Spinal cord (tissue), 10 donors: ENCODE data around the gene TAS2R60. TPM values are rescaled to one million over a fixed set of nuclear protein-coding genes. Genes with fewer than 3 reads are reported as not detected.
A peak's percentile ranks its signal among the peaks of the same experiment; 100 is the strongest.
"Not testable (repeated sequence)": the region's sequence is repeated elsewhere in the genome, so short reads cannot be mapped to it uniquely, and the experiment has no call there.

Experiments used
- DNase-seq, 6 donors: peaks; one replicate each; pipeline versions ENCODE4 v3.0.0 to v3.0.0-alpha.2; 2013 to 2015; ENCODE audit warnings: low spot score in 6 of 6, low read depth in 4 of 6
- H3K27ac ChIP-seq: one replicate; pipeline ENCODE4 v1.5.1; 2013; ENCODE audit warnings: low read depth, low read length, control low read depth
- H3K27me3 ChIP-seq: one replicate; pipeline ENCODE4 v1.6.1; 2013; ENCODE audit warnings: low read length; ENCODE audit not compliant: control insufficient read depth, insufficient read depth
- H3K36me3 ChIP-seq: one replicate; pipeline ENCODE4 v1.6.1; 2013; ENCODE audit warnings: low read length; ENCODE audit not compliant: control insufficient read depth, insufficient read depth
- H3K4me1 ChIP-seq: one replicate; pipeline ENCODE4 v1.6.1; 2013; ENCODE audit warnings: low read length; ENCODE audit not compliant: control insufficient read depth, insufficient read depth
- H3K4me3 ChIP-seq: one replicate; pipeline ENCODE4 v1.5.1; 2013; ENCODE audit warnings: low read depth, low read length, control low read depth
- H3K9me3 ChIP-seq: one replicate; pipeline ENCODE4 v1.6.1; 2013; ENCODE audit warnings: low read length; ENCODE audit not compliant: control insufficient read depth, insufficient read depth
- WGBS: methylation state at CpG from one replicate; pipeline ENCODE4 v1.1.5; 2013; ENCODE audit warnings: missing lambda C conversion rate; ENCODE audit not compliant: insufficient coverage; 5-methylcytosine and 5-hydroxymethylcytosine counted together
- polyA plus RNA-seq, 2 donors: library from polyadenylated mRNA; unstranded; fragments of 120-200 nt; gene quantifications; one replicate each; pipeline ENCODE4 v1.2.1, GENCODE V29; 2013; ENCODE audit not compliant: insufficient read length in 2 of 2
- total RNA-seq, 2 donors: library from RNA; depleted of rRNA in 1 of 2; stranded (reverse); fragments of 120-200 nt in 1 of 2; fragments of >200 nt in 1 of 2; gene quantifications; one replicate each; pipeline versions ENCODE4 v1.2.3 to v1.2.4, GENCODE V29; 2013 to 2014
- donor health status: healthy.

The TAS2R60 gene
- total and polyA plus RNA-seq, 4 donors, result not detected

- not testable (repeated sequence) for H3K27me3 ChIP-seq, H3K4me1 ChIP-seq, H3K9me3 ChIP-seq, H3K27ac ChIP-seq, DNase-seq, H3K36me3 ChIP-seq, H3K4me3 ChIP-seq
- 94% methylated on average over 2 of the region's 3 CpGs for WGBS
These were observed 43.0 kb downstream of the TAS2R60 start for GRCh38 chr7:143486266-143486665.

DNA sequence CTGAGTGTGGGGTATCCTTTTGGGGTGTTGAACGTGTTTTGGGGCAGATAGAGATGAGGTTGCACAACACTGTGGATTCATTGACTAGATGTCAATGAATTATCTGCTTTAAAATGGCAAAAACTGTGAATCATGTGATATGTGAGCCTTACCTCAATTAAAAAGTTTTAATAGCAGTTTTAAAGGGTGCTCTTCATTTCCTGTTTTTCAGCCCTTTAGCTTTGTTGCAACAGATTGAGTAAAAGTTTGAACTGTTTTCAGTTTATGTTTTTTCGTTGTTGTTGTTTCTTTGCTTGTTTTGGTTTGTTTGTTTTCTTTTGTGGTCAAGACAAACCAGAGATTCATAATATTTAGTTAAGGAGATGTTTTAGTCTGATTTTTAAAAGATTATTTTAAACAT is 43.8 kb downstream of the TAS2R60 start:
- WGBS, result 70% methylated on average over 1 of the region's 2 CpGs
- Histone ChIP-seq H3K36me3 (no peaks in the 10 kb centered on the region), H3K4me3 (no peak overlapping the region), H3K4me1 (no peaks in the 10 kb centered on the region), H3K9me3 (no peaks in the 10 kb centered on the region), H3K27ac (no peak overlapping the region), H3K27me3 (no peaks in the 10 kb centered on the region)
- DNase-seq, result no peak

- no peaks in the 10 kb centered on the region for H3K27me3 ChIP-seq
- WGBS, result 35% methylated on average over 4 of the region's 5 CpGs
- H3K36me3 ChIP-seq, result no peaks in the 10 kb centered on the region
- no peaks in the 10 kb centered on the region for H3K9me3 ChIP-seq
- H3K27ac ChIP-seq, result no peak overlapping the region
- DNase-seq, result peak in 2 of 6 donors; percentile 36 to 74
- no peak overlapping the region for H3K4me3 ChIP-seq
- no peaks in the 10 kb centered on the region for H3K4me1 ChIP-seq
These were observed 44.3 kb downstream of the TAS2R60 start for GRCh38 chr7:143487566-143487965.

- H3K4me3 ChIP-seq, result no peak overlapping the region
- no peak overlapping the region for H3K27ac ChIP-seq
- no peaks in the 10 kb centered on the region for H3K27me3 ChIP-seq
- DNase-seq, result no peak
- no peaks in the 10 kb centered on the region for H3K9me3 ChIP-seq
- no peaks in the 10 kb centered on the region for H3K36me3 ChIP-seq
- WGBS, result no CpG with 5 or more reads among the region's 1 CpG
- no peaks in the 10 kb centered on the region for H3K4me1 ChIP-seq
These were observed 47.6 kb downstream of the TAS2R60 start for GRCh38 chr7:143490717-143491306.

DNA sequence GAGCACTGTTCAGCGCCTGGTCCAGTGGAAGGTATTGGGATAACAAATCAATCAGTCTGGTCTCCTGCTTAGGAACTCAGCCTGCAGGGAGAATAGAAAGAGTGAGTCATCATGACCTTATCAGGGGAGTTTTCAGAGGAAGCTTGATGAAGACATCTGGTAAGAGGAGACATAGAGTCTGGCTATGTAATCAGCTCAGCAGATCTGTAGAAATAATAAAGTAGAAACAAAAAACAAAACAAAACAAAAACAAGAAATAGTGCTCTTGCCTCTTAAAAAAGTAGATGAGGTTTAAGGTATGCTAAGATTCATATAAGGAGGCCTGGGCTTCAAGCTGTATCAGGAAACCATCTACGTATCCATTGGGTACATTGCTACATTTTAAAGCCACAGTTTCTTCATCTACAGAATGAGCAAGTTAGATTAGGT is 48.8 kb downstream of the TAS2R60 start:
- Histone ChIP-seq H3K4me3 (no peak overlapping the region), H3K4me1 (no peaks in the 10 kb centered on the region), H3K27ac (no peak overlapping the region), H3K27me3 (no peaks in the 10 kb centered on the region), H3K36me3 (no peaks in the 10 kb centered on the region), H3K9me3 (no peaks in the 10 kb centered on the region)
- DNase-seq, result no peak
- 100% methylated on average over 1 of the region's 2 CpGs for WGBS

- no peak overlapping the region for H3K27ac ChIP-seq
- H3K9me3 ChIP-seq, result no peaks in the 10 kb centered on the region
- H3K36me3 ChIP-seq, result no peaks in the 10 kb centered on the region
- H3K27me3 ChIP-seq, result no peaks in the 10 kb centered on the region
- DNase-seq, result no peak
- WGBS, result 69% methylated on average over 3 of the region's 6 CpGs
- no peak overlapping the region for H3K4me3 ChIP-seq
- no peaks in the 10 kb centered on the region for H3K4me1 ChIP-seq
These were observed 49.8 kb downstream of the TAS2R60 start for GRCh38 chr7:143492799-143493739.

DNA sequence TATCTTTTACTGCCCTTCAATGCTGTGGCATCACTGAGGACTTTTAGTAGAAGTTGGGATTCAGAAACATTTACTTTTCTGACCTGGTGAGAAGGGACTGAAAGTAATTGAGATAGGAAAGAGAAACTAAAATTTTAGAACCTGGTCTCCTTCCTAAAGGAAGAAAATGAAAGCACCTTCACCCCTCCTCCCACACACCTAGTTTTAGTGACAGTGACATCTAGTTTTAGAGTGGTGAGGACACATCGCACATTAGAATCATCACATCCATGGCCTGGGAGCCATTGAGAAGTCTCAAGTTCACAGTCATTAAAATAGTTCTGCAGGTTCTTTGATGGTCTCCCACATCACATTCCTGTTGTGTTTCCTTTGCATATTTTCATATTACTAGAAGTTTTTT is 50.5 kb downstream of the TAS2R60 start:
- no peak overlapping the region for H3K27ac ChIP-seq
- H3K27me3 ChIP-seq, result no peaks in the 10 kb centered on the region
- no peaks in the 10 kb centered on the region for H3K9me3 ChIP-seq
- WGBS, result no CpG with 5 or more reads among the region's 1 CpG
- DNase-seq, result no peak
- H3K4me3 ChIP-seq, result no peak overlapping the region
- H3K4me1 ChIP-seq, result no peaks in the 10 kb centered on the region
- no peaks in the 10 kb centered on the region for H3K36me3 ChIP-seq

Other genes with a start within 250 kb of the TAS2R60 start
- gene TAS2R40, start 221.4 kb upstream of the TAS2R60 start, total RNA-seq, result not detected
- gene TAS2R40, start 221.4 kb upstream of the TAS2R60 start, polyA plus RNA-seq, result not detected
- gene GSTK1, start 180.0 kb upstream of the TAS2R60 start, total RNA-seq, result 100 to 1,000 TPM in 1 of 2 donors, 10 to 100 TPM in 1; 58.2 to 131 TPM
- 10 to 100 TPM; 84.6 to 91.7 TPM for gene GSTK1, start 180.0 kb upstream of the TAS2R60 start, polyA plus RNA-seq
- gene TMEM139, start 158.5 kb upstream of the TAS2R60 start, total RNA-seq, result 1 to 10 TPM in 1 of 2 donors, under 1 TPM in 1; 0.59 to 2.2 TPM
- gene TMEM139, start 158.5 kb upstream of the TAS2R60 start, polyA plus RNA-seq, result 1 to 10 TPM; 1.3 to 2.2 TPM
- gene CASP2, start 155.1 kb upstream of the TAS2R60 start, total RNA-seq, result 10 to 100 TPM; 14.2 to 17.6 TPM
- gene CASP2, start 155.1 kb upstream of the TAS2R60 start, polyA plus RNA-seq, result 10 to 100 TPM; 21.9 to 28.5 TPM
- gene CLCN1, start 127.3 kb upstream of the TAS2R60 start, total RNA-seq, result under 1 TPM in 1 of 2 donors, not detected in 1; 0.28 TPM
- under 1 TPM; 0.06 to 0.68 TPM for gene CLCN1, start 127.3 kb upstream of the TAS2R60 start, polyA plus RNA-seq
- gene FAM131B, start 80.7 kb upstream of the TAS2R60 start, total RNA-seq, result 10 to 100 TPM; 26.7 to 53.5 TPM
- 100 to 1,000 TPM; 108 to 112 TPM for gene FAM131B, start 80.7 kb upstream of the TAS2R60 start, polyA plus RNA-seq
- 10 to 100 TPM; 18.3 to 37.2 TPM for gene ZYX, start 62.1 kb upstream of the TAS2R60 start, total RNA-seq
- 100 to 1,000 TPM; 159 to 169 TPM for gene ZYX, start 62.1 kb upstream of the TAS2R60 start, polyA plus RNA-seq
- gene EPHA1, start 34.6 kb upstream of the TAS2R60 start, total RNA-seq, result under 1 TPM; 0.89 to 0.94 TPM
- 1 to 10 TPM; 3.6 to 6.6 TPM for gene EPHA1, start 34.6 kb upstream of the TAS2R60 start, polyA plus RNA-seq
- not detected for gene TAS2R41, start 34.4 kb downstream of the TAS2R60 start, total RNA-seq
- not detected for gene TAS2R41, start 34.4 kb downstream of the TAS2R60 start, polyA plus RNA-seq
- under 1 TPM; 0.50 TPM for gene CTAGE15, start 128.3 kb downstream of the TAS2R60 start, total RNA-seq
- gene CTAGE15, start 128.3 kb downstream of the TAS2R60 start, polyA plus RNA-seq, result under 1 TPM in 1 of 2 donors, not detected in 1; 0.19 TPM
- 1 to 10 TPM; 1.5 to 2.3 TPM for gene TCAF2, start 177.5 kb downstream of the TAS2R60 start, total RNA-seq
- 1 to 10 TPM; 2.7 to 2.8 TPM for gene TCAF2, start 177.5 kb downstream of the TAS2R60 start, polyA plus RNA-seq